GM12891 (cell line): Measurements from ENCODE around the gene IQCB1.
A peak's percentile ranks its signal among the peaks of the same experiment; 100 is the strongest.
"Not testable (repeated sequence)": the region's sequence is repeated elsewhere in the genome, so short reads cannot be mapped to it uniquely, and the experiment has no call there.

Experiments used
- DNase-seq: peaks from one replicate; pipeline ENCODE4 v3.0.0; 2011; ENCODE audit warnings: low spot score; ENCODE audit not compliant: insufficient read length
- FAIRE-seq: peaks from 2 replicates; lab custom pipeline; 2011; peaks lifted over from hg19 to GRCh38; lab: Jason Lieb, UNC
- PAX5 ChIP-seq: IDR thresholded peaks from 2 replicates; pipeline ENCODE4 v1.6.1; 2011; ENCODE audit warnings: low read length, moderate library complexity, mild to moderate bottlenecking; ENCODE audit not compliant: insufficient read depth, severe bottlenecking
- POLR2A ChIP-seq: IDR thresholded peaks from 2 replicates; pipeline ENCODE4 v1.6.1; 2011; ENCODE audit warnings: low read depth, low read length, control low read depth
- POLR2AphosphoS5 ChIP-seq: IDR thresholded peaks from 2 replicates; pipeline ENCODE4 v1.6.1; 2011; ENCODE audit warnings: low read depth, low read length, control low read depth
- POU2F2 ChIP-seq: IDR thresholded peaks from 2 replicates; pipeline ENCODE4 v1.6.1; 2011; ENCODE audit warnings: low read depth, mild to moderate bottlenecking, control low read depth, low read length, moderate library complexity
- SPI1 ChIP-seq: IDR thresholded peaks from 2 replicates; pipeline ENCODE4 v1.6.1; 2011; ENCODE audit warnings: low read depth, low read length, control low read depth
- TAF1 ChIP-seq: IDR thresholded peaks from 2 replicates; pipeline ENCODE4 v1.6.1; 2011; ENCODE audit warnings: low read depth, low read length, control low read depth

IQCB1 gene

GRCh38 chr3:121748680-121749275, 86.1 kb downstream of the IQCB1 start:
- peak; percentile 63 for FAIRE-seq
- DNase-seq = no peak
- no peak for TF ChIP-seq TAF1

- DNase-seq = no peak
- FAIRE-seq = no peak
- TF ChIP-seq SPI1 (no peak), POLR2A (no peak), PAX5 (no peak), TAF1 (no peak), POLR2AphosphoS5 (no peak), POU2F2 (no peak)
These were observed 86.9 kb downstream of the IQCB1 start for GRCh38 chr3:121747976-121748375.

GRCh38 chr3:121743106-121743505, 91.8 kb downstream of the IQCB1 start:
- not testable (repeated sequence) for FAIRE-seq, DNase-seq

- FAIRE-seq (no peak), DNase-seq (no peak)
- TF ChIP-seq TAF1 (no peak), POLR2A (no peak), PAX5 (no peak), POU2F2 (no peak), POLR2AphosphoS5 (no peak), SPI1 (no peak)
These were observed 94.0 kb downstream of the IQCB1 start for GRCh38 chr3:121740896-121741295.

GRCh38 chr3:121739902-121740301, 95.0 kb downstream of the IQCB1 start:
- FAIRE-seq = no peak
- no peak for DNase-seq
- TF ChIP-seq POU2F2 (no peak), PAX5 (no peak)

- no peak for FAIRE-seq
- no peak for DNase-seq
- no peak for TF ChIP-seq PAX5
- TF ChIP-seq POLR2A = no peak
- no peak for TF ChIP-seq TAF1
- no peak for TF ChIP-seq POU2F2
- no peak for TF ChIP-seq SPI1
- no peak for TF ChIP-seq POLR2AphosphoS5
These were observed 97.2 kb downstream of the IQCB1 start for GRCh38 chr3:121737644-121738043.

GRCh38 chr3:121736112-121736511, 98.7 kb downstream of the IQCB1 start:
- TF ChIP-seq POU2F2 (no peak), POLR2AphosphoS5 (no peak), TAF1 (no peak), PAX5 (no peak), POLR2A (no peak), SPI1 (no peak)
- FAIRE-seq (no peak), DNase-seq (no peak)

- DNase-seq = no peak
- FAIRE-seq = peak; percentile 76
- TF ChIP-seq TAF1 (no peak), POU2F2 (no peak), POLR2AphosphoS5 (no peak), POLR2A (no peak), SPI1 (no peak)
These were observed 99.7 kb downstream of the IQCB1 start for GRCh38 chr3:121735047-121735696.

GRCh38 chr3:121730940-121731687, 103.7 kb downstream of the IQCB1 start:
- FAIRE-seq (no peak), DNase-seq (no peak)
- TF ChIP-seq POU2F2 = no peak
- TF ChIP-seq TAF1 = no peak
- TF ChIP-seq POLR2A = no peak
- TF ChIP-seq SPI1 = no peak
- TF ChIP-seq POLR2AphosphoS5 = no peak
- TF ChIP-seq PAX5 = no peak

- FAIRE-seq (no peak), DNase-seq (no peak)
- no peak for TF ChIP-seq TAF1
- no peak for TF ChIP-seq POLR2AphosphoS5
These were observed 110.7 kb downstream of the IQCB1 start for GRCh38 chr3:121724130-121724529.
